Measurements from ENCODE around the gene GPR176. TPM values are rescaled to one million over a fixed set of nuclear protein-coding genes. Genes with fewer than 3 reads are reported as not detected.

GPR176 gene
- polyA plus RNA-seq, 1 of the 3 experiments (the other 2 are of a cell fraction): 21.9 TPM

- Histone ChIP-seq H3K79me2 (ENCODE audit: insufficient read depth) (peaks cover 81% of the 10 kb centered on the region), H2AFZ (ENCODE audit: low read depth) (no peak overlapping the region)
These were observed 89.9 kb downstream of the GPR176 start for GRCh38 chr15:39830166-39830565.

More at GRCh38 chr15:39830166-39830565, 89.9 kb downstream of the GPR176 start:
- POLR2A ChIA-PET: no interaction called here
- Histone ChIP-seq H3K27me3 (ENCODE audit: insufficient read depth) (no peaks in the 10 kb centered on the region), H3K4me2 (no peak overlapping the region), H3F3A (replicated peaks; ENCODE audit: insufficient read depth) (peaks cover 24% of the 10 kb centered on the region), H3K36me3 (replicated peaks in 1 of 2; ENCODE audit: control insufficient read depth in 1 of 2, insufficient read depth in 2 of 2, low read length in 1 of 2) (no peaks in the 10 kb centered on the region), H3K27ac (ENCODE audit: low read depth in 2 of 2, low read length in 1 of 2) (no peak overlapping the region), H3K9me2 (no peaks in the 10 kb centered on the region), H3K4me3 (ENCODE audit: low read depth in 2 of 2, low read length in 1 of 2) (no peak overlapping the region), H4K20me1 (ENCODE audit: insufficient read depth) (0 out of 2 replicates have a peak, but pooled peaks cover 3% of the 10 kb centered on the region), H3K9me3 (no peaks in the 10 kb centered on the region), H3K9ac (no peak overlapping the region), H3K4me1 (ENCODE audit: control insufficient read depth in 1 of 2, insufficient read depth in 2 of 2, low read depth in 1 of 2, low read length in 1 of 2) (peaks cover 5 to 21% of the 10 kb centered on the region in 2 experiments; a peak in 3 of 4 replicates)
- CTCF ChIA-PET: interaction anchor here (1.1 to 1.3 kb wide), 2 partner anchors 21 to 41 kb away, joined by 3 to 4 read pairs; no protein-coding TSS in a partner anchor
- TF ChIP-seq MEF2A (IDR thresholded peaks at IDR 0.05; ENCODE audit: borderline replicate concordance, low read depth) (no peak), CTCF (IDR thresholded peaks at IDR 0.05) (no peak), NFIC (IDR thresholded peaks at IDR 0.05; ENCODE audit: borderline replicate concordance) (no peak), USF2 (IDR thresholded peaks at IDR 0.05; ENCODE audit: borderline replicate concordance, low read depth, low read length) (no peak), FOXM1 (IDR thresholded peaks at IDR 0.05; ENCODE audit: low read depth) (no peak), EP300 (IDR thresholded peaks at IDR 0.05; ENCODE audit: borderline replicate concordance in 1 of 2, low read depth in 1 of 2, low read length in 1 of 2) (no peak), GATA2 (CRISPR knock-in tag; IDR thresholded peaks at IDR 0.05) (no peak), YY1 (IDR thresholded peaks at IDR 0.05; ENCODE audit: low read depth) (no peak), RFX5 (IDR thresholded peaks at IDR 0.05; ENCODE audit: low read length) (no peak), REST (IDR thresholded peaks at IDR 0.05; ENCODE audit: low read depth, low read length) (no peak), TEAD4 (IDR thresholded peaks at IDR 0.05; ENCODE audit: borderline replicate concordance, insufficient read depth) (no peak), CHD2 (IDR thresholded peaks at IDR 0.05; ENCODE audit: low read length, partially characterized antibody) (no peak), USF1 (IDR thresholded peaks at IDR 0.05; ENCODE audit: borderline replicate concordance, low read depth) (no peak), GABPA (IDR thresholded peaks at IDR 0.05; ENCODE audit: low read depth) (no peak), POLR2AphosphoS5 (IDR thresholded peaks at IDR 0.05; ENCODE audit: low read depth, low read length) (no peak), MXI1 (IDR thresholded peaks at IDR 0.05; ENCODE audit: low read depth, low read length) (no peak), SMC3 (IDR thresholded peaks at IDR 0.05; ENCODE audit: low read depth, low read length) (no peak), RAD21 (IDR thresholded peaks at IDR 0.05; ENCODE audit: low read length) (no peak), TAF1 (IDR thresholded peaks at IDR 0.05; ENCODE audit: borderline replicate concordance, low read depth, low read length) (no peak), ZBTB33 (IDR thresholded peaks at IDR 0.05; ENCODE audit: borderline replicate concordance, low read depth) (no peak)
- no peak for DNase-seq
- 64% methylated on average over 1 of the region's 1 CpG for WGBS (ENCODE audit: low lambda C conversion rate)

Measured in SK-N-SH (cell line).